GM19395 (cell line): ENCODE measurements around the gene ARHGEF28.

Experiments used
- ATAC-seq: cut with Tn5 transposase; IDR thresholded peaks from one replicate; pipeline ENCODE4 v1.9.1; 2021; ENCODE audit warnings: mild to moderate bottlenecking, moderate library complexity; ENCODE audit not compliant: unreplicated experiment

Gene ARHGEF28

DNA sequence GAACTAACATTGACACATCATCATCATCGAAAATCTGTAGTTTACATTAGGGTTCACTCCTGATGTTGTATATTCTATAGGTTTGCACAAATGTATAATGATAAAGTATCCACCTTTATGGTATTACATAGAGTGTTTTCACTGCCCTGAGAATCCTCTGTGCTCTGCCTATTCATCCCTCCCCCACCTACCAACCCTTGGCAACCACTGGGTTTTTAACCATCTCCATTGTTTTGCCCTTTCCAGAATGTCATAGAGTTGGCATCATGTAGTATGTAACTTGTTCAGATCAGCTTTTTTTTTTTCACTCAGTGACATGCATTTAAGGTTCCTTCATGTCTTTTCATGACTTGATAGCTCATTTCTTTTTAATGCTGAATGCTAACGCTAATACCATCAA is 106.0 kb downstream of the ARHGEF28 start:
- ATAC-seq = no peak

DNA sequence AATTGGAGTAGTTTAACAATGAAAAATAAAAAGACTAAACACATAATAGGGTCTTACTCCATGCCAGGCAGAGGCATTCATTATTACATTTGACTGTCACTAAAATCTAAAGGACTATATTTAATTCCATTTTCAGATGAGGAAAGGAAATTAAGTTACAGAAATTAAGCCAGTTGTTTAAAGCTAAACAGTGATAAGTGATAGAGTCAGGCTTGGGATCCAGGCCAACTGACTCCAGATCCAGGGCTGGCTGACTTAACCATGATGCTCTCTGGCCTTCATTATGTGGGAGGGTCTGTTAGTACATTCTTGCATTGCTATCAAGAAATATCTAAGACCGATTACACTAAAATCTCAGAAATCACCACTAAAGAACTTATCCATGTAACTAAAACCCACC is 107.2 kb downstream of the ARHGEF28 start:
- no peak for ATAC-seq

GRCh38 chr5:73735032-73735734 is 109.2 kb downstream of the ARHGEF28 start:
- ATAC-seq = no peak

- no peak for ATAC-seq
These were observed 113.7 kb downstream of the ARHGEF28 start for GRCh38 chr5:73739650-73740049.

DNA sequence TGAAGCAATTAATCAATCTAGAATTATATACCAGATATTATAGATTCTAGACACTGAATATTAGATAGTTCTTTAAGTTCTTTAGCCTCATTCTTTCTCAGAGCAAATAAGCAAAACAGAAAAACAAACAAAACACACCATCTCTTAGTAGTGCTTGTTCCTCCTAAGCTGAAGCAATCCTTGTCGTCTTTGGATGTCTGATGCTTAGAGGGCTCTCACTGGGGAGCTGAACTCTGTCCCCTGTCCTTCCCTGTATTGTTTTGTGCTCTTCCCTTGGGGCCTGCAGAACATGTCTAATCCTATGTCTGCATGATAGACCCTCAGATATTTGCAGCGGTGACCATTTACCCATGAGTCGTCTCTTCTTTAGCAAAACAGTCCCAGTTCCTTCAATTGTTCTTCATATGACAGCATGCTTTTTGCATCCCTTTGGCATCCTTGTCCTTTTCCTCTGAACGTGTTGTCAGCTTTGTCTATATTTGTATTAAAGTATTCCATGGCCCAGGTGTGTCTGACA is 114.3 kb downstream of the ARHGEF28 start:
- ATAC-seq = no peak

- ATAC-seq = no peak
These were observed 117.2 kb downstream of the ARHGEF28 start for GRCh38 chr5:73743161-73743560.

DNA sequence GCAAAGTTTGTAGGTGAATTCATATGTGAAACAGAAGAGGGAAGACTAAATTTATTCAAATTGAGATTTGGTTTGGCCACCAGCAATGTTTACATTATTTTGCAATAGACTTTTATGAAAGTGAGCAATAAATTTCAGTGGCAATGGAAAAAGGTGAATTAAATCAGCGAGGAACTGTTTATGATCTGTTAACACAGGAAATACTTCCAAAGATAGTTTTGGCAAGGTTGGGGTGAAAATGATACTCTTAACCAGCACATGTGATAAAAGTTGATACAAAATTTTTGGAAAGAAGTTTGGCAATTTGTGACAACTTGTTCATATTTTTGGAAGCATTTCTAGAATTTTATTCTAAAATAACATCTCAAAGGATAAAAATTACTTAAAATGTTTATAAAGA is 119.8 kb downstream of the ARHGEF28 start:
- no peak for ATAC-seq

DNA sequence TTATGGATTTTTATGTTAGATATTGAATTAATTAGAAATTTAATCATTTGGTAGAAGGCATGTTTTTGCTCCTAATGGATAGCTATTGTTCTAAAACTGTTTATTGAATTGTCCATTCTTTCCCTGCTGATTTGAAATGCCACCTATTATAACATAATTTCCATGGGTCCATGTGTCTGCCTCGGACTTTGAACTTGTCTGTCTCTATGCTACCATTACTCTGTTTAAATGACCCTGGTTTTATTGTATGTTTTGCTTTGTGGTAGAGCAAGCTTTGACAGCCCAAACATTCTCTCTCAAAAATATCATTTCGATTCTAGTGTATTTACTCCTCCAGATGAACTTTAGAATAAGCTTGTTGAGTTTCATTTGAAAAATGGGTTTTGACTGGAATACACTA is 120.6 kb downstream of the ARHGEF28 start:
- no peak for ATAC-seq

- no peak for ATAC-seq
These were observed 121.8 kb downstream of the ARHGEF28 start for GRCh38 chr5:73747696-73748380.

GRCh38 chr5:73748510-73749400 is 122.8 kb downstream of the ARHGEF28 start:
- no peak for ATAC-seq

GRCh38 chr5:73749485-73750270 is 123.7 kb downstream of the ARHGEF28 start:
- no peak for ATAC-seq

GRCh38 chr5:73751254-73751914 is 125.4 kb downstream of the ARHGEF28 start:
- peak; percentile 80 for ATAC-seq

GRCh38 chr5:73754254-73754653 is 128.3 kb downstream of the ARHGEF28 start:
- no peak for ATAC-seq

DNA sequence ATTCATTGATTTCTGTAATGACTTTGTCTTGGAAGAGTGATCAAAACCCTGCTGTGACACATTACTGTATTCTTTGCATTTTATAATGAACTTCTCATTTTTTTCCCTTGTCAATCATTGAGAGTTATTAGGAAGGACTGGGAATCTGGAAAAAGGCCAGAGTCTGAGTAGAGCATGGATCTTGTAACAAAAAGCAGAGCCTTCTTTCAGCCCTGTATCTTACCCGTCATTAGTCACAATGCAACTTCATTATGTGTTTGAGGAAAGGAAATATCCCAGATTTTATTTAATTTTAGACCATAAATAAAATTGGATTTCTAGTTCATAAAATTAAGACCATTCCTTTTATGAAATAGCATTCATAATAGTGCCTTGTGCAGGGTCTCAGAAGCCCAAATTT is 131.4 kb downstream of the ARHGEF28 start:
- ATAC-seq = no peak

- ATAC-seq = no peak
These were observed 133.8 kb downstream of the ARHGEF28 start for GRCh38 chr5:73759771-73760170.

- no peak for ATAC-seq
These were observed 137.5 kb downstream of the ARHGEF28 start for GRCh38 chr5:73763300-73764032.

DNA sequence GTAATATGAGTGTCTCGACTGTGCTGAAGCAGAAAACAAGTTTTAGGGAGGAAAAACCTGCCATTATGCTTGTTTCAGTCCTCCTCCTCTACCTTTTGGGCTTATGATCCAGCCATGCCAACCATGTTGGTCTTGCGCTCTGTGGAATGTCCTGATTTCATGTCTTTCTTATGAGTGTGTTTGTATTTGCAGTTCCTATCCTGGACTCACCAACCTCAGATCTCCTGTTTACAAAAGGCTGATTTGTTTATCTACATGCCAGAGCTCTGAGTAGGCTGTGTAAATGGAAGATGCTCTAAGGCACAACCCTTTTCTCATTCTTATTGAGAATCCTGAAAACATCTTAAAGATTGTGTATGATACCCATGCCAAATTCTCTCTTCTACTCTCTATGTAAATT is 138.6 kb downstream of the ARHGEF28 start:
- no peak for ATAC-seq

DNA sequence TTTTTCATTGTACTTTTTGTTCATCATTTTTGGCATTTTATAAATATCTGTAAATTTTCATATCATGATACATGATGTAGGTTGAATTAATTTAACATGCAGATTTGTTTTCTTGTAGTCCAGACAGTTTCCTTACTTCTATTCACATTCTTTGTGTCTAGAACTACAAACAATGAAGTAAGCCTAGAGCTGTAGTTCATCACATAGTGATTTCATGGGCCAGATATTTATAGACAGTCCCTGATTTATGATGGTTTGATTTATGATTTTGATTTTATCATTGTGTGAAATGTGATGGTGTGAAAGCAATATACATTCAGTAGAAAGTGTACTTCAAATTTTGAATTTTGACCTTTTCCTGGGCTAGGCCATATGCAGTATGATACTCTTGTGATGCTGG is 139.0 kb downstream of the ARHGEF28 start:
- ATAC-seq = no peak

DNA sequence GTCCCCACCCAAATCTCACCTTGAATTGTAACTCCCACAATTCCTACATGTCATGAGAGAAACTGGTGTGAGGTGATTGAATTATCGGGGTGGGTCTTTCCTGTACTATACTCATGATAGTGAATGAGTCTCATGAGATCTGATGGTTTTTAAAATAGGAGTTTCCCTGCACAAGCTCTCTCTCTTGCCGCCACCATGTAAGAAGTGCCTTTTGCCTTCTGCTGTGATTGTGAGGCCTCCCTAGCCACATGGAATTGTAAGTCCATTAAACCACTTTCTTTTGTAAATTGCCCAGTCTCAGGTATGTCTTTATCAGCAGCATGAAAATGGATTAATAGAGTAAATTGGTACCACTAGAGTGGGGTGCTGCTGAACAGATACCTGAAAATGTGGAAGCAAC is 140.9 kb downstream of the ARHGEF28 start:
- no peak for ATAC-seq
